Mesothelial cell of epicardium (in vitro differentiated cells): ENCODE results near the gene LMF1. TPM values are rescaled to one million over a fixed set of nuclear protein-coding genes. Genes with fewer than 3 reads are reported as not detected.

Source experiments
- DNase-seq, 2 experiments: peaks; one replicate each; pipeline ENCODE4 v3.0.0; 2021; ENCODE audit warnings: low spot score in 2 of 2; ENCODE audit not compliant: unreplicated experiment in 2 of 2
- H3K27ac Mint-ChIP-seq: 2 replicates; pipeline ENCODE4 v1.8.0; 2021; ENCODE audit warnings: mixed read lengths
- H3K27me3 Mint-ChIP-seq: 2 replicates; pipeline ENCODE4 v1.8.0; 2021; ENCODE audit warnings: low read depth, mixed read lengths
- H3K36me3 Mint-ChIP-seq: 2 replicates; pipeline ENCODE4 v1.8.0; 2021; ENCODE audit warnings: mixed read lengths
- H3K4me1 Mint-ChIP-seq: 2 replicates; pipeline ENCODE4 v1.8.0; 2021; ENCODE audit warnings: mixed read lengths
- H3K4me3 Mint-ChIP-seq: 2 replicates; pipeline ENCODE4 v1.8.0; 2021; ENCODE audit warnings: mild to moderate bottlenecking, moderate library complexity, mixed read lengths
- H3K9me3 Mint-ChIP-seq: 2 replicates; pipeline ENCODE4 v1.8.0; 2021; ENCODE audit warnings: mixed read lengths
- total RNA-seq: library from RNA; stranded (reverse); gene quantifications from 3 replicates; pipeline ENCODE4 v1.2.1, GENCODE V29; 2021
- TF ChIP-seq, protein P1 (sequence below): fragments of 200-600 bp; sonication (generic); IDR thresholded peaks from one replicate; pipeline ENCODE4 v1.5.0; 2021; ENCODE audit warnings: antibody characterized with exemption; ENCODE audit not compliant: unreplicated experiment

Gene LMF1
- total RNA-seq, 1 donor from 2014 or later = 37.4 TPM

- no peak overlapping the region for H3K4me3 Mint-ChIP-seq
- peaks cover 50% of the 10 kb centered on the region for H3K36me3 Mint-ChIP-seq
- H3K27me3 Mint-ChIP-seq = no peaks in the 10 kb centered on the region
- TF ChIP-seq, protein P1, sequence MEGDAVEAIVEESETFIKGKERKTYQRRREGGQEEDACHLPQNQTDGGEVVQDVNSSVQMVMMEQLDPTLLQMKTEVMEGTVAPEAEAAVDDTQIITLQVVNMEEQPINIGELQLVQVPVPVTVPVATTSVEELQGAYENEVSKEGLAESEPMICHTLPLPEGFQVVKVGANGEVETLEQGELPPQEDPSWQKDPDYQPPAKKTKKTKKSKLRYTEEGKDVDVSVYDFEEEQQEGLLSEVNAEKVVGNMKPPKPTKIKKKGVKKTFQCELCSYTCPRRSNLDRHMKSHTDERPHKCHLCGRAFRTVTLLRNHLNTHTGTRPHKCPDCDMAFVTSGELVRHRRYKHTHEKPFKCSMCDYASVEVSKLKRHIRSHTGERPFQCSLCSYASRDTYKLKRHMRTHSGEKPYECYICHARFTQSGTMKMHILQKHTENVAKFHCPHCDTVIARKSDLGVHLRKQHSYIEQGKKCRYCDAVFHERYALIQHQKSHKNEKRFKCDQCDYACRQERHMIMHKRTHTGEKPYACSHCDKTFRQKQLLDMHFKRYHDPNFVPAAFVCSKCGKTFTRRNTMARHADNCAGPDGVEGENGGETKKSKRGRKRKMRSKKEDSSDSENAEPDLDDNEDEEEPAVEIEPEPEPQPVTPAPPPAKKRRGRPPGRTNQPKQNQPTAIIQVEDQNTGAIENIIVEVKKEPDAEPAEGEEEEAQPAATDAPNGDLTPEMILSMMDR = no peak
- no peak for DNase-seq
- peaks cover 32% of the 10 kb centered on the region for H3K9me3 Mint-ChIP-seq
- no peak overlapping the region for H3K27ac Mint-ChIP-seq
- H3K4me1 Mint-ChIP-seq = peaks cover 7% of the 10 kb centered on the region
Observed at GRCh38 chr16:922051-922450, 48.7 kb downstream of the LMF1 start.

DNA sequence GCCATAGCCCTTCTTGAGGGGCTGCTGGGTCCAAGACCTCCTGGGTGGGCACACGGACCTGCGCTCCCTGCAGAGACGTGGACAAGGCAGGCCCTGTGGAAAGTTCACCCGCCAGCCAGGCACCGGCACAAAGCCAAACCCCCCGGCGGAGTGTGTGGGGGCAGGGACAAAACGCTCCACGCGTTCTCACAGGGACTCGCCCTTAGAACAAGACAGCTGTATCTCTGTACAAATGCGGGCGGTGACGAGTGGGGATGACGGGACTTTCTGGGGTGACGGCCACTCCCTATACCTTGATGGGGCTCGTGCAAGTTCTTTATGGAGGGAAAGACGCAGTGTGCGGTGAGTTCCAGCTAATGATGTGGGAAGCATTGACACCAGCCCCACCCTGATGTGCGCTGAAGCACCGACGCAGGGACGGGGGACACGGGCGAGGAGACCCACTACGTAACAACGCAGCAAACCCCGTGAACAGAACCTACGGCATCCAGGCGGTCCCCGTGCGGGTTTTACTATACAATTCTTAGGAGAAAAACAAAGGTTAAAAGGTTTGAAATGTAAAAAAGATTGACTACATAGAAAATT, 49.4 kb downstream of the LMF1 start:
- DNase-seq = no peak
- Mint-ChIP-seq H3K4me1 (peaks cover 7% of the 10 kb centered on the region), H3K27ac (no peak overlapping the region), H3K9me3 (peaks cover 31% of the 10 kb centered on the region), H3K4me3 (no peak overlapping the region), H3K27me3 (no peaks in the 10 kb centered on the region), H3K36me3 (peaks cover 48% of the 10 kb centered on the region)
- TF ChIP-seq, protein P1 = no peak

- Mint-ChIP-seq H3K4me1 (peaks cover 7% of the 10 kb centered on the region), H3K36me3 (peaks cover 41% of the 10 kb centered on the region), H3K9me3 (peaks cover 24% of the 10 kb centered on the region), H3K4me3 (no peak overlapping the region), H3K27me3 (no peaks in the 10 kb centered on the region), H3K27ac (peak overlapping the region; percentile 85)
- no peak for DNase-seq
- TF ChIP-seq, protein P1 = no peak
Observed at GRCh38 chr16:920717-921116, 50.1 kb downstream of the LMF1 start.

- Mint-ChIP-seq H3K4me3 (no peak overlapping the region), H3K27ac (peak overlapping the region; percentile 85), H3K27me3 (no peaks in the 10 kb centered on the region), H3K36me3 (peaks cover 39% of the 10 kb centered on the region), H3K4me1 (peaks cover 7% of the 10 kb centered on the region), H3K9me3 (peaks cover 22% of the 10 kb centered on the region)
- TF ChIP-seq, protein P1 = no peak
- no peak for DNase-seq
Observed at GRCh38 chr16:920051-920681, 50.6 kb downstream of the LMF1 start.

GRCh38 chr16:919658-920050, 51.1 kb downstream of the LMF1 start:
- H3K4me3 Mint-ChIP-seq = no peak overlapping the region
- H3K9me3 Mint-ChIP-seq = peaks cover 17% of the 10 kb centered on the region
- TF ChIP-seq, protein P1 = no peak
- DNase-seq = no peak
- H3K27ac Mint-ChIP-seq = no peak overlapping the region
- H3K27me3 Mint-ChIP-seq = no peaks in the 10 kb centered on the region
- peaks cover 33% of the 10 kb centered on the region for H3K36me3 Mint-ChIP-seq
- peaks cover 7% of the 10 kb centered on the region for H3K4me1 Mint-ChIP-seq
